H1 (cell line): Measurements from ENCODE around the gene CPXM2. TPM values are rescaled to one million over a fixed set of nuclear protein-coding genes. Genes with fewer than 3 reads are reported as not detected.

Experiments used
- ASH2L ChIP-seq: fragments of 200-600, 300-600 bp; sonication (generic); IDR thresholded peaks from one replicate; pipeline ENCODE4 v1.7.1; 2017; ENCODE audit warnings: low read length
- BRCA1 ChIP-seq: IDR thresholded peaks from 2 replicates; pipeline ENCODE4 v1.6.1; 2012; ENCODE audit warnings: low read depth, low read length, improper control_type of control experiment
- FOSL1 ChIP-seq: IDR thresholded peaks from 2 replicates; pipeline ENCODE4 v1.6.1; 2011; ENCODE audit warnings: mild to moderate bottlenecking, low read depth, low read length, moderate library complexity; ENCODE audit not compliant: insufficient read depth
- KDM1A ChIP-seq: fragments of 200-600, 300-600 bp; sonication (generic); IDR thresholded peaks from 2 replicates; pipeline ENCODE4 v1.7.1; 2016; ENCODE audit warnings: mild to moderate bottlenecking, low read length, borderline replicate concordance
- polyA plus RNA-seq, 7 experiments: library from polyadenylated mRNA; depleted of rRNA in 3 of 7; stranded (reverse) in 5 of 7; unstranded in 2 of 7; fragments of >200 nt in 5 of 7; fragments of 200-250 nt in 2 of 7; gene quantifications; 1 replicate in 5 of 7; 2 replicates in 1 of 7; 4 replicates in 1 of 7; pipeline versions ENCODE4 v1.2.1 to v1.2.3, GENCODE V29; 2011 to 2013; ENCODE audit warnings: missing spikeins in 2 of 7, mixed read lengths in 2 of 7
- total RNA-seq: library from RNA; stranded (reverse); fragmentation: NEBNext Ultra II Directional; extraction: Animal tissue kit (Norgen Biotek cat#: 25700); gene quantifications from 2 replicates; pipeline ENCODE4 v1.2.1, GENCODE V29; 2021
- TF ChIP-seq, protein P1 (sequence below): fragments of 300-600 bp; sonication (generic); IDR thresholded peaks from 2 replicates; pipeline ENCODE4 v1.7.1; 2012; ENCODE audit warnings: low read length, moderate library complexity, mild to moderate bottlenecking, inconsistent platforms; ENCODE audit not compliant: insufficient replicate concordance

Gene CPXM2
- total and polyA plus RNA-seq, 2 of the 8 experiments (the other 6 are each of a cell fraction or from before 2014, with no cell fraction given), result 2.4 to 2.9 TPM

DNA sequence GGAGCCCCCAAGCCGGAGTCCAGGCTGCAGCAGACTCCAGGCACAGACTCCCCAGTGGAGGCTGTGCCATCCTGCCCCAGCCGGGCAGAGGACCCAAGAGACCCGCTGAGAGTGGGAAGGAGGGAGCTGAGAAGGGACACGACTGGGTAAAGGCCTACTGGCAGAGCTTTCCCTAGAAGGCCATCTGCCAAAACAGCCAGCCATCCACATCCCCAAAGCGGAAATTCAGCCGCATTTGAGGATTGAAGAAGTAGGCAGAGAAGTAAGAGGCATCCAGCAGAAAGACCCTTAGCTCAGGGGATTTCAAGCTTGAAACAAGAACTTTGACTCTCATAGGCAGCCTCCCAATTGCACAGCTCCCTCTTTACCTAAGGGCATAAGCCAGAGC, 857 bp downstream of the CPXM2 start (continued):
- TF ChIP-seq, protein P1, sequence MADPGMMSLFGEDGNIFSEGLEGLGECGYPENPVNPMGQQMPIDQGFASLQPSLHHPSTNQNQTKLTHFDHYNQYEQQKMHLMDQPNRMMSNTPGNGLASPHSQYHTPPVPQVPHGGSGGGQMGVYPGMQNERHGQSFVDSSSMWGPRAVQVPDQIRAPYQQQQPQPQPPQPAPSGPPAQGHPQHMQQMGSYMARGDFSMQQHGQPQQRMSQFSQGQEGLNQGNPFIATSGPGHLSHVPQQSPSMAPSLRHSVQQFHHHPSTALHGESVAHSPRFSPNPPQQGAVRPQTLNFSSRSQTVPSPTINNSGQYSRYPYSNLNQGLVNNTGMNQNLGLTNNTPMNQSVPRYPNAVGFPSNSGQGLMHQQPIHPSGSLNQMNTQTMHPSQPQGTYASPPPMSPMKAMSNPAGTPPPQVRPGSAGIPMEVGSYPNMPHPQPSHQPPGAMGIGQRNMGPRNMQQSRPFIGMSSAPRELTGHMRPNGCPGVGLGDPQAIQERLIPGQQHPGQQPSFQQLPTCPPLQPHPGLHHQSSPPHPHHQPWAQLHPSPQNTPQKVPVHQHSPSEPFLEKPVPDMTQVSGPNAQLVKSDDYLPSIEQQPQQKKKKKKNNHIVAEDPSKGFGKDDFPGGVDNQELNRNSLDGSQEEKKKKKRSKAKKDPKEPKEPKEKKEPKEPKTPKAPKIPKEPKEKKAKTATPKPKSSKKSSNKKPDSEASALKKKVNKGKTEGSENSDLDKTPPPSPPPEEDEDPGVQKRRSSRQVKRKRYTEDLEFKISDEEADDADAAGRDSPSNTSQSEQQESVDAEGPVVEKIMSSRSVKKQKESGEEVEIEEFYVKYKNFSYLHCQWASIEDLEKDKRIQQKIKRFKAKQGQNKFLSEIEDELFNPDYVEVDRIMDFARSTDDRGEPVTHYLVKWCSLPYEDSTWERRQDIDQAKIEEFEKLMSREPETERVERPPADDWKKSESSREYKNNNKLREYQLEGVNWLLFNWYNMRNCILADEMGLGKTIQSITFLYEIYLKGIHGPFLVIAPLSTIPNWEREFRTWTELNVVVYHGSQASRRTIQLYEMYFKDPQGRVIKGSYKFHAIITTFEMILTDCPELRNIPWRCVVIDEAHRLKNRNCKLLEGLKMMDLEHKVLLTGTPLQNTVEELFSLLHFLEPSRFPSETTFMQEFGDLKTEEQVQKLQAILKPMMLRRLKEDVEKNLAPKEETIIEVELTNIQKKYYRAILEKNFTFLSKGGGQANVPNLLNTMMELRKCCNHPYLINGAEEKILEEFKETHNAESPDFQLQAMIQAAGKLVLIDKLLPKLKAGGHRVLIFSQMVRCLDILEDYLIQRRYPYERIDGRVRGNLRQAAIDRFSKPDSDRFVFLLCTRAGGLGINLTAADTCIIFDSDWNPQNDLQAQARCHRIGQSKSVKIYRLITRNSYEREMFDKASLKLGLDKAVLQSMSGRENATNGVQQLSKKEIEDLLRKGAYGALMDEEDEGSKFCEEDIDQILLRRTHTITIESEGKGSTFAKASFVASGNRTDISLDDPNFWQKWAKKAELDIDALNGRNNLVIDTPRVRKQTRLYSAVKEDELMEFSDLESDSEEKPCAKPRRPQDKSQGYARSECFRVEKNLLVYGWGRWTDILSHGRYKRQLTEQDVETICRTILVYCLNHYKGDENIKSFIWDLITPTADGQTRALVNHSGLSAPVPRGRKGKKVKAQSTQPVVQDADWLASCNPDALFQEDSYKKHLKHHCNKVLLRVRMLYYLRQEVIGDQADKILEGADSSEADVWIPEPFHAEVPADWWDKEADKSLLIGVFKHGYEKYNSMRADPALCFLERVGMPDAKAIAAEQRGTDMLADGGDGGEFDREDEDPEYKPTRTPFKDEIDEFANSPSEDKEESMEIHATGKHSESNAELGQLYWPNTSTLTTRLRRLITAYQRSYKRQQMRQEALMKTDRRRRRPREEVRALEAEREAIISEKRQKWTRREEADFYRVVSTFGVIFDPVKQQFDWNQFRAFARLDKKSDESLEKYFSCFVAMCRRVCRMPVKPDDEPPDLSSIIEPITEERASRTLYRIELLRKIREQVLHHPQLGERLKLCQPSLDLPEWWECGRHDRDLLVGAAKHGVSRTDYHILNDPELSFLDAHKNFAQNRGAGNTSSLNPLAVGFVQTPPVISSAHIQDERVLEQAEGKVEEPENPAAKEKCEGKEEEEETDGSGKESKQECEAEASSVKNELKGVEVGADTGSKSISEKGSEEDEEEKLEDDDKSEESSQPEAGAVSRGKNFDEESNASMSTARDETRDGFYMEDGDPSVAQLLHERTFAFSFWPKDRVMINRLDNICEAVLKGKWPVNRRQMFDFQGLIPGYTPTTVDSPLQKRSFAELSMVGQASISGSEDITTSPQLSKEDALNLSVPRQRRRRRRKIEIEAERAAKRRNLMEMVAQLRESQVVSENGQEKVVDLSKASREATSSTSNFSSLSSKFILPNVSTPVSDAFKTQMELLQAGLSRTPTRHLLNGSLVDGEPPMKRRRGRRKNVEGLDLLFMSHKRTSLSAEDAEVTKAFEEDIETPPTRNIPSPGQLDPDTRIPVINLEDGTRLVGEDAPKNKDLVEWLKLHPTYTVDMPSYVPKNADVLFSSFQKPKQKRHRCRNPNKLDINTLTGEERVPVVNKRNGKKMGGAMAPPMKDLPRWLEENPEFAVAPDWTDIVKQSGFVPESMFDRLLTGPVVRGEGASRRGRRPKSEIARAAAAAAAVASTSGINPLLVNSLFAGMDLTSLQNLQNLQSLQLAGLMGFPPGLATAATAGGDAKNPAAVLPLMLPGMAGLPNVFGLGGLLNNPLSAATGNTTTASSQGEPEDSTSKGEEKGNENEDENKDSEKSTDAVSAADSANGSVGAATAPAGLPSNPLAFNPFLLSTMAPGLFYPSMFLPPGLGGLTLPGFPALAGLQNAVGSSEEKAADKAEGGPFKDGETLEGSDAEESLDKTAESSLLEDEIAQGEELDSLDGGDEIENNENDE, result no peak
- TF ChIP-seq KDM1A (no peak), FOSL1 (no peak), BRCA1 (no peak), ASH2L (no peak)
- TF ChIP-seq, all 59 proteins: peak for 0
